Measurements from ENCODE around the gene BTNL9. TPM values are rescaled to one million over a fixed set of nuclear protein-coding genes. Genes with fewer than 3 reads are reported as not detected.

BTNL9 gene
- total RNA-seq, 3 donors from 2014 or later (not counting 1 experiment from before 2014, with no cell fraction given): 0.54 TPM; not detected in 2

GRCh38 chr5:181051841-181052671 is 12.0 kb downstream of the BTNL9 start:
- Mint-ChIP-seq H3K27me3 (ENCODE audit: low read depth in 2 of 2) (peaks cover 56 to 65% of the 10 kb centered on the region in 2 donors), H3K9me3 (no peaks in the 10 kb centered on the region), H3K27ac (no peak overlapping the region), H3K4me1 (peaks cover 22% of the 10 kb centered on the region in 2 donors), H3K36me3 (no peaks in the 10 kb centered on the region), H3K4me3 (peak overlapping the region; percentile 86)
- Histone ChIP-seq H3K27me3 (ENCODE audit: control insufficient read depth, insufficient read depth, low read length) (peaks cover 32% of the 10 kb centered on the region), H3K4me1 (ENCODE audit: control insufficient read depth, insufficient read depth, low read length) (peaks cover 8% of the 10 kb centered on the region), H3K4me3 (ENCODE audit: low read length) (no peak overlapping the region), H3K9me3 (ENCODE audit: control insufficient read depth, insufficient read depth, low read length) (no peaks in the 10 kb centered on the region), H3K36me3 (ENCODE audit: control insufficient read depth, insufficient read depth, low read length) (no peaks in the 10 kb centered on the region), H3K27ac (ENCODE audit: low read length) (no peak overlapping the region)
- 32% methylated on average over 26 of the region's 27 CpGs for WGBS (ENCODE audit: insufficient coverage)
- intact Hi-C loops (cut with micrococcal nuclease): no loop called here
- no peak for ATAC-seq
- DNase-seq: no peak
- TF ChIP-seq, protein P1, sequence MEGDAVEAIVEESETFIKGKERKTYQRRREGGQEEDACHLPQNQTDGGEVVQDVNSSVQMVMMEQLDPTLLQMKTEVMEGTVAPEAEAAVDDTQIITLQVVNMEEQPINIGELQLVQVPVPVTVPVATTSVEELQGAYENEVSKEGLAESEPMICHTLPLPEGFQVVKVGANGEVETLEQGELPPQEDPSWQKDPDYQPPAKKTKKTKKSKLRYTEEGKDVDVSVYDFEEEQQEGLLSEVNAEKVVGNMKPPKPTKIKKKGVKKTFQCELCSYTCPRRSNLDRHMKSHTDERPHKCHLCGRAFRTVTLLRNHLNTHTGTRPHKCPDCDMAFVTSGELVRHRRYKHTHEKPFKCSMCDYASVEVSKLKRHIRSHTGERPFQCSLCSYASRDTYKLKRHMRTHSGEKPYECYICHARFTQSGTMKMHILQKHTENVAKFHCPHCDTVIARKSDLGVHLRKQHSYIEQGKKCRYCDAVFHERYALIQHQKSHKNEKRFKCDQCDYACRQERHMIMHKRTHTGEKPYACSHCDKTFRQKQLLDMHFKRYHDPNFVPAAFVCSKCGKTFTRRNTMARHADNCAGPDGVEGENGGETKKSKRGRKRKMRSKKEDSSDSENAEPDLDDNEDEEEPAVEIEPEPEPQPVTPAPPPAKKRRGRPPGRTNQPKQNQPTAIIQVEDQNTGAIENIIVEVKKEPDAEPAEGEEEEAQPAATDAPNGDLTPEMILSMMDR (IDR thresholded peaks at IDR 0.05): no peak

DNA sequence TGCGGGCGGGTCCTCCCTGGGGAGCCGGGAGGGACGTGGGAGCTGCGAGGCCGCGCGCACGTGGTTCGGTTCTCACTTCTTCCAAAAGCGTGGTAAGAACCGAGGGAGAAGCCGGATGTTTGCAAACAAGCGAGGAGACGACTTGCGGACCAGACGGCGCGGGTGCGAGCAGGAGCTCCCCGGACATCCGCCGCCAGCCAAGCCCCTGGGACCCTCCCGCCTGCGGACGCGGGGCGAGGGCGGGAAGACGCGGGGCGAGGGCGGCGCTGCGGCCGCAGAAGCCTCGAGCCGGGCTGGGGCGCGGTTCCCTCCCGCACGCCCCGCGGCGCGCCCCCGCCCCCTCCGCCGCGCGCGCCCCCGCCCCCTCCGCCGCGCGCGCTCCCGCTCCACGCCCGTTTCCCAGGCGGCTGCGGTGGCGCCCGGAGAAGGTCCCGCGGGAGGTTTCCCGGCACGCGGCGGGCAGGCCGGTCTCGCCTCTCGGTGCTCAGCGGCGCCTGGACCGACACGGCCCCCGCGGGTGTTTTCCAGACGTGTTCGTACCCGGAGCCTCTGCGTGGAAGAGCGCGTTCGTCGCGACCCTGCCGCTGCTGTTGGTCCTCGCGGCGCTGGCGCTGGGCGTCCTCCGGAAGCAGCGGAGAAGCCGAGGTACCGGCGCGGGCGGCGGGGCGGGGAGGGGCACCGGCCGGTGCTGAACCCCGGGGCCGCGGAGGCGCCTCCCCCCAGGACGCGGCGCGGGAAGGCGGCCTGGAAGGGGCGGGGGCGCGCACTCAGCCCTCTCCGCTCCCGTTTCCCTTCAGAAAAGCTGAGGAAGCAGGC is 12.8 kb downstream of the BTNL9 start:
- no peak overlapping the region for H3K27ac Mint-ChIP-seq
- peak overlapping the region; percentile 15 for H3K4me3 ChIP-seq (ENCODE audit: low read length)
- intact Hi-C loops (cut with micrococcal nuclease): no loop called here

GRCh38 chr5:181053488-181054121 is 13.5 kb downstream of the BTNL9 start:
- H3K27ac ChIP-seq (ENCODE audit: low read length): no peak overlapping the region
- H3K27me3 ChIP-seq (ENCODE audit: control insufficient read depth, insufficient read depth, low read length): peaks cover 28% of the 10 kb centered on the region
- Mint-ChIP-seq H3K27ac (no peak overlapping the region), H3K4me1 (peaks cover 22% of the 10 kb centered on the region in 2 donors), H3K36me3 (no peaks in the 10 kb centered on the region), H3K4me3 (peak overlapping the region; percentile 75), H3K9me3 (no peaks in the 10 kb centered on the region), H3K27me3 (ENCODE audit: low read depth in 2 of 2) (peaks cover 59 to 80% of the 10 kb centered on the region in 2 donors)
- TF ChIP-seq, protein P1 (IDR thresholded peaks at IDR 0.05): no peak
- intact Hi-C loops (cut with micrococcal nuclease): no loop called here
- DNase-seq: peak in 1 of 2 donors; percentile 10
- ATAC-seq: peak in 1 of 3 donors; percentile 48
- no peaks in the 10 kb centered on the region for H3K36me3 ChIP-seq (ENCODE audit: control insufficient read depth, insufficient read depth, low read length)
- 4% methylated on average over 45 of the region's 45 CpGs for WGBS (ENCODE audit: insufficient coverage)
- no peaks in the 10 kb centered on the region for H3K9me3 ChIP-seq (ENCODE audit: control insufficient read depth, insufficient read depth, low read length)
- H3K4me3 ChIP-seq (ENCODE audit: low read length): peak overlapping the region; percentile 15
- peaks cover 8% of the 10 kb centered on the region for H3K4me1 ChIP-seq (ENCODE audit: control insufficient read depth, insufficient read depth, low read length)

More for the DNA sequence above, 12.8 kb downstream of the BTNL9 start:
- peak in 1 of 3 donors; percentile 55 for ATAC-seq
- H3K9me3 ChIP-seq (ENCODE audit: control insufficient read depth, insufficient read depth, low read length): no peaks in the 10 kb centered on the region
- H3K4me1 ChIP-seq (ENCODE audit: control insufficient read depth, insufficient read depth, low read length): peaks cover 8% of the 10 kb centered on the region
- H3K27ac ChIP-seq (ENCODE audit: low read length): no peak overlapping the region
- no peaks in the 10 kb centered on the region for H3K36me3 ChIP-seq (ENCODE audit: control insufficient read depth, insufficient read depth, low read length)
- Mint-ChIP-seq H3K4me1 (peaks cover 22% of the 10 kb centered on the region in 2 donors), H3K4me3 (peak overlapping the region; percentile 86), H3K9me3 (no peaks in the 10 kb centered on the region), H3K27me3 (ENCODE audit: low read depth in 2 of 2) (peaks cover 54 to 73% of the 10 kb centered on the region in 2 donors), H3K36me3 (no peaks in the 10 kb centered on the region)
- TF ChIP-seq, protein P1 (IDR thresholded peaks at IDR 0.05): no peak
- H3K27me3 ChIP-seq (ENCODE audit: control insufficient read depth, insufficient read depth, low read length): peaks cover 29% of the 10 kb centered on the region
- WGBS (ENCODE audit: insufficient coverage): 1% methylated on average over 120 of the region's 120 CpGs
- peak in 1 of 2 donors; percentile 29 for DNase-seq

All from natural killer cell (primary cell).